Heart left ventricle (tissue), 16 donors: ENCODE data around the gene TXNL4A. TPM values are rescaled to one million over a fixed set of nuclear protein-coding genes. Genes with fewer than 3 reads are reported as not detected.

Experiments
- ATAC-seq, 4 donors: fragments of 200-7000 bp; cut with Tn5 transposase; one replicate each; pipeline ENCODE4 v1.9.1; 2020 to 2022; ENCODE audit warnings: moderate library complexity in 4 of 4, mild to moderate bottlenecking in 3 of 4, moderate number of reproducible peaks in 1 of 4
- DNase-seq, 5 donors: peaks; one replicate each; pipeline ENCODE4 v3.0.0-alpha.2; 2020
- H3K27ac ChIP-seq, 12 donors: fragments of 200-600 bp; sonication (generic) in 4 of 12; one replicate each; pipeline versions ENCODE4 v1.5.0 to v1.8.0; 2016 to 2022; ENCODE audit warnings: mild to moderate bottlenecking in 2 of 12
- H3K27me3 ChIP-seq, 9 donors: fragments of 200-600 bp; sonication (generic) in 2 of 9; one replicate each; pipeline versions ENCODE4 v1.5.1 to v1.8.0; 2016 to 2022; ENCODE audit warnings: mild to moderate bottlenecking in 3 of 9
- H3K36me3 ChIP-seq, 9 donors: fragments of 200-600 bp; sonication (generic) in 2 of 9; one replicate each; pipeline versions ENCODE4 v1.5.0 to v1.8.0; 2018 to 2022; ENCODE audit warnings: mild to moderate bottlenecking in 2 of 9
- H3K4me1 ChIP-seq, 12 donors: fragments of 200-600 bp; sonication (generic) in 4 of 12; one replicate each; pipeline versions ENCODE4 v1.5.0 to v1.8.0; 2016 to 2022; ENCODE audit warnings: mild to moderate bottlenecking in 3 of 12
- H3K4me3 ChIP-seq, 12 donors: fragments of 200-600 bp; sonication (generic) in 4 of 12; one replicate each; pipeline versions ENCODE4 v1.5.0 to v1.8.0; 2017 to 2022; ENCODE audit warnings: mild to moderate bottlenecking in 9 of 12, moderate library complexity in 4 of 12
- H3K9me3 ChIP-seq, 12 donors: fragments of 200-600 bp; sonication (generic) in 4 of 12; one replicate each; pipeline versions ENCODE4 v1.5.0 to v1.8.0; 2016 to 2022; ENCODE audit warnings: mild to moderate bottlenecking in 1 of 12
- CTCF ChIP-seq, 12 donors: fragments of 200-600 bp; sonication (generic) in 4 of 12; IDR thresholded peaks; one replicate each; pipeline versions ENCODE4 v1.5.0 to v1.8.0; 2018 to 2022; ENCODE audit warnings: antibody characterized with exemption in 12 of 12, mild to moderate bottlenecking in 5 of 12
- POLR2A ChIP-seq, 2 donors: fragments of 450-650 bp; IDR thresholded peaks; one replicate each; pipeline ENCODE4 v1.6.1; 2017; ENCODE audit warnings: antibody characterized with exemption in 2 of 2, mild to moderate bottlenecking in 2 of 2, moderate library complexity in 2 of 2
- whole genome bisulfite sequencing, 4 donors: extraction: QIAGEN DNeasy Blood & Tissue Kit in 2 of 4; methylation state at CpG; one replicate each; pipeline versions ENCODE4 v1.1.5 to v1.1.7; 2013 to 2018; 5-methylcytosine and 5-hydroxymethylcytosine counted together
- intact Hi-C, 10 donors: fragments of 100-400 bp; cut with DNase I; formaldehyde crosslinking; loops; one replicate each; pipeline versions ENCODE4 v1.11.1 to v1.14.2; 2022
- polyA plus RNA-seq, 2 donors: library from polyadenylated mRNA; stranded (reverse); fragments of 200-250 nt; gene quantifications; one replicate each; pipeline ENCODE4 v1.2.3, GENCODE V29; 2013
- total RNA-seq, 9 donors: library from RNA; depleted of rRNA in 2 of 9; stranded (reverse); fragments of >200 nt in 2 of 9; fragmentation: NEBNext Ultra II Directional in 3 of 9; extraction: Animal tissue kit (Norgen Biotek cat#: 25700) in 3 of 9; gene quantifications; one replicate each; pipeline versions ENCODE4 v1.1.0 to v1.2.4, GENCODE V29; 2016 to 2023
- donor health status: ischemic (EF 13 %, LVEDD 7.1; RV severe dilation, severe dysfunction).
- donor health status: healthy with polysubstance abuse.
- donor health status: DM: no; HTN: yes; CAD: no.
- donor health status: DM: no; HTN: no; CAD: no.
- donor health status: ischemic (EF 25% LVEDD 6.9; RV normal size, moderate dysfunction).
- donor health status: ischemic (EF 25% LVEDD 5.7; RV mildly dilated, moderate dysfunction).
- donor health status: healthy.
- donor health status: DM: yes; HTN: yes; CAD: no.
- donor health status: ischemic (EF 35%, LVEDD 5.7; RV mildly dilated, moderate dysfunction).
- donor health status: nonischemic (EF 11% LVEDD 7.7; RV severe dilation, severe dysfunction).
- donor health status: DM: yes; HTN: yes; CAD: no.
- donor health status: PGD.
- donor health status: ischemic (EF 29% LVEDD 5.4; RV normal size, mild dysfunction).
- donor health status: nonischemic (EF 23%, LVEDD 6.1; RV moderate dilation, normal function).

Gene TXNL4A
- total and polyA plus RNA-seq, 11 donors: 35.2 to 139 (median 92.0) TPM

DNA sequence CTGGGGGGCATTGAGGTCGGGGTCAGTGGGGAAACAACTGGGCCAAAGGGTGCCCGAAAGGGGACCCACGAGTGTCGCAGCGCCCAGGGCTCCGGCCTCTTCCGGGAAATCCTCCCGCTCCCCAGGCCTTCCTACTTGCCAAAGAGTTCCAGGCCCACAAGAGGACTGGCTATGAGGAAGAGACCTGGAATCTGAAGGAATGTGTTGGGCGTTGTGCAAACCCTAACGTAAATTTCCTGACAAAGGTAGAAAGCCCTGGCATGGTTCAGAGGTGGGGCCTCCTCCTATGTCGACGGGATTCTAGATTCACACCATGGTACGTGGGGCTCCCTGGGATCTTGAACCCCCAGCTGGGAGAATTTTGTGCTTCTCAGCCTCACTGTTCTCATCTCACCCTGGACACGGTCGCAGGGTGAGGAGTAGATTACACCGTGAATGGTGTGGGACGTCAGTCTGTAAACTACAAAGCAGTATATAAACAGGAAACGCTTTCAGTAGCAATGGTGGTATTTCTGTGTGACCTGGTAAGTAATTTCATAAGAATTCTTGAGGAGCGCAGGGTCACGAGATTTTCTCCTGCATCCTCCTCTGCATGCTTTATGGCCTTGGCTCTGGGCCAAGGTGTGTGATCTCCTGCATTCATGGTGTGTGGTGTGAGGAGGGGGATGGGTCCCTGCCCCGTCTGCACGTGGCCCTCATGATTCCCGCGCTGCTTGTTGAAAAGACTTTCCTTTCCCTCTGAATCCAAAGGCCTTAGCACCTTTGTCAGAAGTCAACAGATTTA is 23.1 kb downstream of the TXNL4A start:
- WGBS, 4 donors: 12 to 32% (median 25%) methylated on average over 17 to 24 of the region's 24 CpGs
- peaks cover 0 to 18% (median 8%) of the 10 kb centered on the region in 12 donors for H3K4me1 ChIP-seq
- ATAC-seq (peak; percentile 16 to 64 (median 50)), DNase-seq (no peak)
- H3K27me3 ChIP-seq: peaks cover 0 to 5% (median 0%) of the 10 kb centered on the region in 9 donors
- H3K36me3 ChIP-seq: peaks cover 0 to 25% (median 13%) of the 10 kb centered on the region in 9 donors
- TF ChIP-seq POLR2A (IDR thresholded peaks at IDR 0.05) (no peak), CTCF (IDR thresholded peaks at IDR 0.05) (no peak)
- H3K27ac ChIP-seq: peak overlapping the region; percentile 15 to 82 (median 76)
- peak overlapping the region; percentile 46 to 81 (median 73) for H3K4me3 ChIP-seq
- intact Hi-C loops: no loop called here
- no peaks in the 10 kb centered on the region for H3K9me3 ChIP-seq

DNA sequence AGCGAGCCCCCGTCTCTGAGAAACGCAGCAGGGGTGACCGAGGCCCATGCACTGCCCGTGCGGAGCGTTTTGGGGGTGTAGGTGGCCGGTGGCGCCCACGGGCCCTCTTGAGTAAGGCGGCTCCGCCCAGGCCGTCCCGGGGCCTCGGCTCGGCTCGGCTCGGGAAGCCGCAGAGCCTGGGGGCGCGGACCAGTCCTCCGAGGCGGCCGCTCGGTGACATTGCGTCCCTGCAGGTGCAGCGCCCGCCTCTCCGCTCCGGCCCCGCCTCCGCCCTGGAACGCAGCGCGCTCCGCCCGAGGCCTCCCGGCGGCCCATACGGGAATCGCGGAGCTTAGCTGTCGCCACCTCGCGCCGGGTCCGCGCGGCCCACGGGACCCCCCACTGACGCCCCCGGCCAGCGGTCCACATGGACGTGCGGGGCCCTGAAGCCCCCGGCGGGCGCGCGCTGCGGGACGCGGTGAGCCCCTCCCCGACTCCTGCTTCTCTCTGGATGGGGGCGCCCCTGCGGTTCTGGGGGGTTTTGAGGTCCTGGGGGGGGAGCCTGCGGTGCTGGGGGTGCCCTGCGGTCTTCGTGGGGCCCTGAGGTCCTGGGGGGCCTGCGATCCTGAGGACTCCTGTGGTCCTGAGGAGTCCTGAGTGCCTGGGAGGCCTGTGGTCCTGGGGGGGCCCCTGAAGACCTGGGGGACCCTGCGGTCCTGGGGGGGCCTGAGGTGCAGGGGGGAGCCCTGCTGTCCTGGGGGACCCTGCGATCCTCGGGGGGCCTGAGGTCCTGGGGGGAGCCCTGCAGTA is 23.8 kb downstream of the TXNL4A start, which contains the start of gene HSBP1L1:
Gene HSBP1L1, plus strand, starts transcription at position 314 of the 789 bp plus-strand sequence. Its CDS starts 93 bp downstream, at position 407.
- H3K4me3 ChIP-seq: peak within 1 kb of the TSS; percentile 46 to 81 (median 73)
- intact Hi-C loops: no loop called here
- H3K27me3 ChIP-seq: peaks cover 0 to 5% (median 0%) of the 10 kb centered on the region in 9 donors
- no peaks in the 10 kb centered on the region for H3K9me3 ChIP-seq
- WGBS, 4 donors: 4 to 5% (median 4%) methylated on average over 60 to 73 of the region's 73 CpGs; no CpG with 5 or more reads in 1 of the 4 donors
- TF ChIP-seq POLR2A (IDR thresholded peaks at IDR 0.05) (no peak), CTCF (IDR thresholded peaks at IDR 0.05) (peak in 10 of 12 donors; percentile 6 to 51 (median 28))
- H3K4me1 ChIP-seq: peaks cover 0 to 18% (median 8%) of the 10 kb centered on the region in 12 donors
- DNase-seq: peak; percentile 61 to 83 (median 70)
- ATAC-seq: peak; percentile 82 to 90 (median 86)
- peak within 1 kb of the TSS; percentile 15 to 82 (median 76) for H3K27ac ChIP-seq
- H3K36me3 ChIP-seq: peaks cover 0 to 17% (median 7%) of the 10 kb centered on the region in 9 donors

- no peak for ATAC-seq
- peaks cover 0 to 14% (median 6%) of the 10 kb centered on the region in 9 donors for H3K36me3 ChIP-seq
- peak overlapping the region in 10 of 12 donors; percentile 52 to 82 (median 76) for H3K27ac ChIP-seq
- WGBS, 4 donors: 88 to 93% (median 91%) methylated on average over 16 to 30 of the region's 30 CpGs
- TF ChIP-seq POLR2A (IDR thresholded peaks at IDR 0.05) (no peak), CTCF (IDR thresholded peaks at IDR 0.05) (no peak)
- H3K27me3 ChIP-seq: peaks cover 0 to 5% (median 0%) of the 10 kb centered on the region in 9 donors
- H3K4me1 ChIP-seq: peaks cover 0 to 18% (median 8%) of the 10 kb centered on the region in 12 donors
- intact Hi-C loops: no loop called here
- peak overlapping the region; percentile 46 to 81 (median 73) for H3K4me3 ChIP-seq
- H3K9me3 ChIP-seq: no peaks in the 10 kb centered on the region
- no peak for DNase-seq
Observed at GRCh38 chr18:79963658-79964329, 24.6 kb downstream of the TXNL4A start.
